ENCODE measurements around the gene ZNF423.

The ZNF423 gene

DNA sequence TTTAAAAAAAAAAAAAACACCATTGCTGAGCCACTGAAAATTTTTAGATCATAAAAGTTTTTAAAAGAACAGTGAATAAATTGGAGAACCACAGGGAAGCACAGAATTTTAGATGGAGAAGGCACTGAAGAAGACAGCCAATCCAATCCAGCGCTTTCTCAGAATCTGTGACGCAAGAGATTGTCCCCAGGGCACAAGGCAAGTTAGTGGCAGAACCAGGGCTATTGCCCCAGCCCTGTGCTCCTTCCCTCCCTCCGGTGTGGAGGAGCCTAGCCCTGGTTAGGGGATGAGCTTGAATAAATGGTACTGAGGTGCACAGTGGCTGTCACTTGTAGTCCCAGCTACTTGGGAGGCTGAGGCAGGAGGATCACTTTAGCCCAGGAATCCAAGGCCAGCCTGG is 108.3 kb downstream of the ZNF423 start:
- DNase-seq: no peak

DNA sequence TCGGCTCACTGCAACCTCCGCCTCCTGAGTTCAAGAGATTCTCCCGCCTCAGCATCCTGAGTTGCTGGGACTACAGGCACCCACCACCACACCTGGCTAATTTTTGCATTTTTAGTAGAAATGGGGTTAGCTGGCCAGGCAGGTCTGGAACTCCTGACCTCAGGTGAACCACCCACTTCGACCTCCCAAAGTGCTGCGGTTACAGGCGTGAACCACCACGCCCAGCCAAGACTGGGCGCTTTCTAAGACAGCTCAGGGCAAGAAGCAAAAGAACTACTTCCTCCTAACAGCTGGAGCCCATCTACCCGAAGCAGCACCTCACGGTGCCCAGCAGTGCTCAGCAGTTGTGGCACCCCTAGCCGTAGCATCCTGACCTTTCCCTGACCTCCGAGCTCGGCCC is 109.4 kb downstream of the ZNF423 start:
- DNase-seq: no peak

DNA sequence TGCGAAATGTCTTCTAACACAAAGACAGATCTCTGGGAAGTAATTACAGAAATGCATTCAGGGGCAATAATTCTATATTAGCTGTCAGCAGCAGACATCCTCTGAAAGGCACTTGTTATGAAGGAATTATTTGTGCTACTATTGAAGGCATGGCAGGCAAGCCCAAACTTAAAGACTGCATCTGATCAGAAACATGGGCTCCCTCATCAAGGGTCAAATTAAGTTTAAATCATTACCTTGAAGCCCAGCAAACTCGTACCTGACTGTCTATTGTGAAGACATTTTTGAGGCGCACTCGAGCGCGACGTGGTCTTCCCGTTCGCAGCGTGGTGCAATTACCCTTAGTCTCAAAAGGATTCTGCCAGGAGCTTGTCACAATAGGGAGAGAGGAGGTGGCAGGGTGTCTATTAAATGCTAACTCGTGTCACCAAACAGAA is 110.6 kb downstream of the ZNF423 start:
- DNase-seq: no peak

DNA sequence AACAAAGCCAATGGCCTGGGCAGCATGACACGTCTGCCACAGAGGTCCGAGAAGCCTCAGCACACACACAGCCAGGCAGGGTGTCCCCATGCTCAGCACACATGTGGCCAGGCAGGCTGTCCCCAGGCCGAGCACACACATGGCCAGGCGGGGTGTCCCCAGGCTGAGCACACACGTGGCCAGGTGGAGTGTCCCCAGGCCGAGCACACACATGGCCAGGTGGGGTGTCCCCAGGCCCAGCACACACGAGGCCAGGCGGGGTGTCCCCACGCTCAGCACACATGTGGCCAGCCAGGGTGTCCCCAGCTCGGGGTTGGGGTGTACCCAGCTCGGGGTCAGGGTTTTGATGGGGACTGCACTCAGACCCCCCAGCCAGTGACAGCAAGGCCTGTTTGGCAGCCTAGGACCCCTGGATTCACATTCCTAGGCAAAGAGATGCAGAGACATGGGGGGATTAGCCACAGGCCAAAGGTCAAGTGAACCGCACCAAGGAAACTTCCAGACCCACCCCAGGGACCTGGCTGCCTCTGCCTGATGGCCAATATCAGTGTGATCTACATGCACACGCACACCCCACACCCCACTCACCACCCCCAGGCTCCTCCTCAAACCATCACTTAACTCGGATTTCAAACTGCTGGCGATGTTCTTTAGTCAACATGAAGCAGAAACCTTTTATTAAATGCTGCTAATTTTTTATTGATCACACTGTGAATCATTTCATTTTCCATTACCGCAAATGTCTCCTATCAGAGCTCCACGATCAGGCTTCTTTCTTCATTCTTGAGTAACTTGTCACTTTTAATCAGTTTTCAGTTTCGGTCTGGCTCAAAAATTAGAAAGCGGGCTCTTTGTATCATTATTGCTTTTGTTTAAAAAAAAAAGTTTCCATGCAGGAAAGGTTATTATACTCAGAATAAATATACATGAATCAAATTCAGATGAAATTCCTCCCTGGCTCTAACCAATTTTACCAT is 111.4 kb downstream of the ZNF423 start:
- DNase-seq: no peak

DNA sequence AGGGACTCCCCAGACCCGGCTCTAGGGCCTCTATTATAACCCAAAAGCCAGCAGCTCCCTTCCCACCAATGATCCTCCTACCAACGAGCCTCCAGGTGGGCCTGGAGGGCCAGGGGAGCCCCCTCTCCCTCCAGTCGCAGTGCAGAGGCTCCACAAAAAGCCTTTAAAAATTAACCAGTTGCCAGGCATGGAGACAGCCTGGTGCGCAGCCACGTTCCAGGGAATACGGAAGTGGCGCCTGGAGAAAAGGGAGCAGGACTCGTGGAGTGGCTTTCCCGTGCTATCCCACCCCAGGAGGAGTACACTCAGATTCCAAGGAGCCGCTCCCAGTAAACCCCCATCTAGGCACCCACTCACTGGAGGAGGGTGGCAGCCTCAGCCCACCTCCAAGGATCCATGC is 112.3 kb downstream of the ZNF423 start:
- DNase-seq: no peak

DNA sequence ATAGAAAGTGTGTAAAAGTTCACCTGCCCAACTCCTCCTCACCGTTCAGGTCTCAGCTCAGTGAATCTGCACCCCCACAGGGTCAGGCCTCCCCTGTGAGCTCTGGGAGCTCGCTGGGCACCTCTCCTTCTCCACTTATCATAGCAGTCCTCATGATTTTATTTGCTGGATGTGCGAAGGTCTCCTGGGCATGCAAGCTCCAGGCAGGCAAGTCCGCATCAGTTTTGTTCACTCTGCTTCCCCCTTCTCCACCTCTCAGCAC is 112.8 kb downstream of the ZNF423 start:
- DNase-seq: no peak

DNA sequence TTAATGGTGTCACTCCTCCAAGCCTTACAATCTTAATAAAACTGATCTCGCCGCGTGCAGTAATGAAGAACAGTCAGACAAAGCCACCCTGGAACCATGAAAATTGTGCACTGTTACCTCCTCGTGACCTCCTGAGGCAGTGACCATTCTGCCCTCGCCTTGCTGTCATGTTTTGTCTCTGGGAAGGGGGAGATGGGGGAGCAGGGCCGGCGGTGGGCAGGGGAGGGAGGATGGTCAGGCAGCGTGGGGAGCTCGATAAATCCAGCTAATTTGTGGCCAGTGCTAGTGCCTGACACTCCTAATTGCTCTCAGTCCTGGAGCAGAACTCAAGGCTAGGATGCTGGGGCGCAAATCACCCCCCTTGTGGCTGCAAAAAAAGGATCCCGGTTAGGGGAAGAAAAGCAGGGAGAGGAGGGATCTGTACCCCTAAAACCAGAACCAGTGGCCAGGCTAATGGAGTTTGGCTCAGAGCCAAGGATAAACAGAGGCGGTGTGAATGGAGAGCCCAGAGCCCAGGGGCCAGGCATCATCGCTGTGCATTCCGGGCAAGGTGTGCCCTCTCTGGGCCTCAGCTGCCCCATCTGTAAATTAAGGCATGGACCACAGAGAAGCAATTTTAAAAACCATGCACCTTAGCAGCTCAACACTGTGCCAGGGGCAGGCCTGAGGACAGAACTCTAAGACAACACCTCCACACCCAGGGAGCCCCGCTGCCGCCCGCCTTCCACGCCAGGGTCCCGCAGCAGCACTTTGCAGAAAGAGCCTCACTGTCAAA is 113.3 kb downstream of the ZNF423 start:
- DNase-seq: no peak

DNA sequence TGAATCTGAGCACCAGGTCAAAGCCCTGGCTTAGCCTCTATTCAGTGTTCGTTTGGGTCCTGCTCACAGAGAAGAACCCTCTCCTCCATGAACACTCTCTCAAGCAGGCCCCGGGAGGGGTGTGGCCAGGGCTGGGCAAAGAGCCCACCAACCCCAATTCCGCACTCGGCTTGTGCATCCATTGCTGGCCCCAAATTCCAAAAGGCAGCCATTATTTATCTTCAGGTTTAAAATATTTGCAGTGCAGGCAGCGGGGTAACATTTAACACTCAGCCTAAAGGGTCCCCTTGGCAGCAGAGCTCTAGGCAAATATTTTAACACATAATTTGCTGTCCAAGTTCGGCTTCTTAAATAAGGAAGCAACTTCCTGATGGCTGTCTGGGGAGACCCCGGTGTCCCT is 115.7 kb downstream of the ZNF423 start:
- no peak for DNase-seq

DNA sequence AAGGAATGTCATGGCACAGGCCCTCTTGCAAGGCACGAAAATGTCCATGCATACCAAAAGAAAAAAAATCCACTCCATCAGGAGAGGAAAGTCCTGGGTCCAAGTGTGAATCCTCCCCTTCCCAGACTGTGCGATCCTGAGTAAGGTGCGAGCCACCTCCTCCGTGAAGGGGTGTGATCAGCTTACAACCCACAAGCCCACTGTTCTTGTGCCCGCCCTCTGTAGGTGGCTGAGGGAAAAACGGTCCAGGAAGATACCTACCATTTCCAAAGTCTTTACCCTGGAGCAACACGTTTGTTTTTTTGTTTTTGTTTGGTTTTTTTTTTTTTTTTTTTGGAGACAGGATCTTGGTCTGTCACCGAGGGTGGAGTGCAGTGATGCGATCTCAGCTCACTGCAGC is 116.5 kb downstream of the ZNF423 start:
- DNase-seq: no peak

DNA sequence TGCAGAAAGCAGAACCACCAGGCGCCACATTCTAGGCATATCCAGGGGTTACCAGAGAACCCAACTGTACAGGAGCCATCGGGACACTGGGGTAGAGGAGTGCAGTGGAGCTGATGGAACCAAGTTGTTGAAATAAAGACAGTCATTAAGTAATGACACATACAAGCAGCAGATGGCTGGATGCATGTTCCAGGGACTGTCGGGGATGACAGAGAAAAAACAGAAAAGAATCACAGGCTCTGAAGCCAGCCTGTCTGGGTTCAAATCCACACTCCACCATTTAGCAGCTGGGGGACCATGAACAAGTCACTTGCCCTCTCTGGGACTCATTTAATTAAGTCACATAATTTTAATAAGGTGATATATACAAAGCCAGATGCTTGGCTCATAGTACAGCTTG is 117.1 kb downstream of the ZNF423 start:
- DNase-seq: peak; percentile 61

DNA sequence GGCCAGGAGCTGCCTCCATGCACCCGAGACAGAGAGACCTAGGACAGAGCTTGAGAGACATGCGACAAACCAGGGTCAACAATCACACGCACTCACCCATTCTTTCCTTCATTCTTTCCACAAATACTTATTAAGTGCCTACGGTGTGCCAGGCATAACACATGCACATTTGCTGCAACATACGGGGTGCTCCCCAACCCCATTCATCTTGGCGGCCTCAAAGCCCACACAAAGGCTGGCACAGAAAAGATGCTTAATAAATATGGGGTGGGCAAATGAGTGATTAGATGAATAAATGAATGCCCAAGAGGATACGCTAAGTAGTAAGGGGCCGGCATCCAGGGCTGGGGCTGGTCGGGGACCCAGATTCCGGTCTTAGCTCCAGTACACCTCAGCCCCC is 117.9 kb downstream of the ZNF423 start:
- no peak for DNase-seq

DNA sequence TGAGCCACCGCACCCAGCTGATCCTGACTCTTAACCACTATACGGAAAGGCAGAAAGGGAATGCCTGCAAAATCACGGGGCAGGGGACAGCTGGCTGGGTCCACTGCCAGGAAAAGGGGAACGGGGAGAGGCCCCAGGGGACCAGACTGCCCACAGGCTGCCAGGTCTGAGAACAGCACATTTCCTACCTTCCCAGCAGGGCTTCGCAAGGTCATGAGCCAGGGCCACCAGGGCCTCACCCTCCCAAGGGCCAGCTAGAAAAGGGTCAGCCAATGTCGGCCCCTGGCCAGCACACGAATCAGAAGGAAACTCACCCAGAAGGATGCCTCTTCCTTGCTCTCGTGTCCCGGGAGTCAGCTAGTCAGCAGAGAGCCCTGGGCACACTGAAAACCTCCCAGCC is 118.4 kb downstream of the ZNF423 start:
- DNase-seq: peak; percentile 8

DNA sequence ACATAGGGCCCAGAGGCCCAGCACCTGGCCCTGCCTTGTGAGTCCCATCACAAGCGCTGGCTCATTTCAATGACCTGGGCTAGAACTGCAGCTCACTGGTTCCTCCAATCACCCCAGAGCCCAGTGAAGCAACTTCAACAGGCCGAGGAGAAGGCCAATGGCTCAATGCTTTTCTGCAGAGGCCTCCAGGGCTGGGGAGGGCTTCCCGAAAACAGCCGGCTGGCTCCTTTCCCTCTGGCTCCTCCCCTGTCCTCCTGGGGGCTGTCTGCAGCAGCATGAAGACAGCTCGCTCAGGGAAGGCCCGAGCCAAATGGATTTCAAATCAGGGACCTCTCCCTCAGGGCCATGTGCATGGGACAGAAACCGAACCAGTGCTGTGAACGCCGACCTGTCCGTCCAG is 121.6 kb downstream of the ZNF423 start:
- no peak for DNase-seq

DNA sequence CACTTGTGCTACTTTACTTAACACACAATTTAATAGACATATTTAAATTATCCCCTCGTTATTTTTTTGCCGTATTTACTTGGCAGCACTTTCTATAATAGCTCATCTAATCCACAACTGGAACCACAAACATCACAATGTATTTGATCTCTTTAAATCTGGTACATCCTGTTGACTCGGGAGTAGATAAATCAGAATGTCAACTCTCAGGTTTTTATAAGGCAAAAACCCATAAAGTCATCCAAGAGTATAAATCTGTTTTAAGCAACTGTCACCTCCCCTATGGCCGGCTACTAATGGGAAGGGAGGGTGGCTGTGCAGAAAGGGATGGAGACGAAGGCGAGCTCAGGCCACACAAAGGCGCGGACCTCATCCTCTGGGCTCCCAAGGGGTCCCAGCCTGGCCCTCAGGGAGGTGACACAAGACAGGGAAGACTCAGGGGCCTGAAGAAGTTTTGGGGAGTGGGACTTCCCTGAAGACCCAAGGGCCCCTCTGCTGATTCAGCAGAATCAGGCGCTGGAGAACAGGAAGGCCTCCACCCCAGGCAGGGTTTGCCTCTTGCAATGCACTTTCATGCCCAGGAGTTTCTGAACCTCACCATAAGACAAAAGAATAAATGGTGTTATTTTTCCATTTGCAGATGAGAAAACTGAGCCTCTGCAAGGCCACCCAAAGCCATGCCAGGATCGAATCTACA is 122.5 kb downstream of the ZNF423 start:
- no peak for DNase-seq

DNA sequence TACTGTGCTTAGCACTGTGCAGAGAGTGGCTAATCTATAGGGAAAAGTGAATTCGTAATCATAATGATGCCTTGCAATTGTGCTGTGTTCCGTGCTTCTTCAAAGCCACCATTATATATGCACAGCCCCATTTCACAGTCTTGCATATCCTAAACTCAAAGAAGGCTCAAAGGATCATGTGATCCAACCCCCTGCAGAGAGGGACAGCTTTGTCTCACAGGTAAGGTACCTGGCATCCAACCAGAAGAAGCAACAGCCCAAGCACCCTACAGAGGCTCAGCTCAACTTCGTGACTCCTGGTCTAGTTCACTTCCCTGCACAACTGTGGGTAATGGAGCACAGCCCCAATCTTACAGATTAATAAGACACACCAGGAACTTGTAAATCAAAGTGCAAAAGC is 124.0 kb downstream of the ZNF423 start:
- DNase-seq: no peak

DNA sequence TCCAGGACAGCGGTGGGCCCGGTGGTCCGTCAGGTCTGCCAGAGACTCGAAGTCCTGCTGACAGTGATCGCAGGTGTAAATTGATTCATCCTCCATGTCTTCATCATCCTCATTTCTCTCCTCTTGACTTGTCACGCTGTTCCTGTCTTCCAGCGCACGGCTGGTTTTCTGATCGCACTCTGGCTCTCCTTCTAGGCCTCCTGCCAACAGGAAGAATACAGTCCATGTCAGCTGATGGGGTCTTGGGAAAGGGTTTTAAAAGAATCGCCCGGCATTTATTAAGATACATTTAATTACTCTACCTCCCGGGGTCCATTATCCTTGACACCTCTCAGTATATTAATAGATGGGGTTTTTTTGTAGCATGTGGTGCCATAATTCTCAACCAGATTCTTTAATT is 125.1 kb downstream of the ZNF423 start:
- no peak for DNase-seq

DNA sequence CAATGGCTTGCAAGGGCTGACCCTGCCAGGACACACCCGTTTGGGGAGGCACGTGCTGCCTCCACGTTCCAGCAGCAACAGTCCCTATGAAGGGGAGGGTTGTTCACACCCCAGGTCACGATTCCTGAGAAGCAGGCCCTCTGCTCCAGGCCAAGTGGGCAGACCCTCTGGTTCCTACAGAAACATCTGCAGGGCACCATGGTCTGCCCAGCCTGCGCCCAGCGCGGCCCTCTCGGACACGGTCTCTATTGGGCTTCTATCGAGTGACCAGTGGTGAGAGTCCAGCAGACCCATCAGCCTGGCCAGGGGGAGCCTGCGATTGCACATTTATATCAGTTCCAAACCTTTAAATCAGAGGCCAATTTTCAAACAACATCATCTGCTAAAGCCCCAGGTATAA is 128.3 kb downstream of the ZNF423 start:
- no peak for DNase-seq

DNA sequence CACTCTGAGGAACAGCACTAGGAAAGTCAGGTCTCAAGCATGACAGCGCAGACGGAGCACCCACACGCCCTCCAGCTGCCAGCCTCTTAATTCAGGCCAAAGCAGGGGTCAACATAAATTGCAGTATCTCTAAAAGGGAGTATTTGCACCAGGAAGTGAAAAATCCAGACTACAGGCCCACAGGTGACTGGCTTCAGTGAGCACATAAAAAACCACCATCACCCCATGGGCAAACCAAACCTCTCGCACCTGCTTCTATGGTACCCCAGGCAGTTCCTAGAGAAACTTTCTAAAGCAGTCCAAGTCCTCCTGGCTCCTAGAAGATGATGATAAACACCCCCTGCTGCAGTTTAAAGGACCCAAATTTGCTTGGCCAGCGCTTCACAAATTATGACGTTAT is 129.8 kb downstream of the ZNF423 start:
- DNase-seq: no peak

DNA sequence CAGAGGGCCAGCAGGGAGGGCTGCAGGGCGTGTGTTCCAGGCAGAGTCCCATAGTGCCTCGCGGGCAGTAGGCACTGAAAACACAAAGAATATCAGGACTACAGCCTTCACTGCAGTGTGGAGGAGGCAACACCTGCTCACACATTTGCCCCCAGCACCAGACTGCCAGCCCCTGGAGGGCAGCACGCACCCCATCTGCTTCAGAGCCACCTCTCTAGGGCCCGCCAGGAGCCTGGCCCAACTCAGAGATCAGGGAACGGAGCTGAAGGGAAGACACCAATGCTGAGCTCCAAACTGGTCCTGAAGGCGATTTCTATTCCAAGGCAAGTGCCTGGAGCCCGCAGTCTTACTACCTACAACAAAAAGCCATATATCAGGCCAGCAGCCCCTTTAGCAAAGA is 130.3 kb downstream of the ZNF423 start:
- DNase-seq: peak; percentile 49

DNA sequence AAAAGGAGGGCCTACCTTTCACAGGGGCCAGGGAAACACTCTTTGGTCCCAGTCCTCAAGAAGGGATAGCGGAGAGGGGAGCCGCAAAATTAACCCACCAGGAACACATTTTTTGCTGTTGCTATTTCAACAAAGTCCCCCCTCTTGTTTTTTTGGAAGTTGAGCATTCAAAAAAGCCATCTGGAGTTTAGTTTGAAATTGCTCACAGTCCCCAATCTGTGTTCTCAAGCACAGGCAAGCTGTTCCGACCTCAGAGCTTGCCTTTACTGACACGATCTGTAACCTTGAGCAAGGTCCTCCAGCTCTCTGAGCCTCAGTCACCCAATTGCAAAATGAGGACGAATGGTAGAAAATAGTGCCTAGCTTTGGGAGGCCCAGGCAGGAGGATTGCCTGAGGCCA is 131.1 kb downstream of the ZNF423 start:
- DNase-seq: peak; percentile 79

DNA sequence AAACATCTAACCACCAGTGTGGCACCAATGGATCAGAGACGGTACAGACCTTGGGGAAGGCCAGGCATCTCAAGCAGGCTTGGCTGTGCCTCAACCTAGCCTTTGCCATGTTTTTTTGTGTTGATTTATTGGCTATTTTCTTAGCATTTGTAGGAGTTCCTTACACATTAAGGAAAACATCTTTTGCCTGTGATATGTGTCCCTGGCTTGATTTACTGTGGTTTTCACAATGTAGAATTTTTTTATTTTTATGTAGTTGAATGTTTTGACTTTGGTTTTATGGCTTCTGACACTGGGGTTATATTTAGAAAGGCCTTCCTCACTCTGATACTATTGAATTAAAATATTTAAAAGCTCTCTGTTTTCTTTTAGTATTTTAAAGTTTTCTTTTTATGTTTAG is 132.6 kb downstream of the ZNF423 start:
- no peak for DNase-seq

DNA sequence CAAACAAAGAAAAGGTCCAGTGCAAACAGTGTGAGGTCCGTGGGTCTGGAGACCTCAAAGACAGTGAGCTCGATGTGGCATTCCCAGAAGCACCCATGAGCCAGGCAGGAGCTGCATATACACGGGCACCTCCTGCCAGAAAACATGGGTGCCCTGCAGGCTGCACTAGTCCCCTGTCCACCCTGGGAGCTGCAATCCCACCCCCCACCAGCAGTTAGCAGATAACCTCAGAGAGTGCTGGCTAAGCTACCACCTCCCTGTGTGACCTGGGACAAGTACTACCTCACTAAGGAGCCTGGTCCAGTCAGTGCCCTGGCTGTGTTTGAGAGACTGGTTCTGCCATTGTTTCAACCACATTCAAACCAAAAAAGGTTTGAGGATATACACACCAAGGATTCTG is 135.7 kb downstream of the ZNF423 start:
- DNase-seq: no peak

DNA sequence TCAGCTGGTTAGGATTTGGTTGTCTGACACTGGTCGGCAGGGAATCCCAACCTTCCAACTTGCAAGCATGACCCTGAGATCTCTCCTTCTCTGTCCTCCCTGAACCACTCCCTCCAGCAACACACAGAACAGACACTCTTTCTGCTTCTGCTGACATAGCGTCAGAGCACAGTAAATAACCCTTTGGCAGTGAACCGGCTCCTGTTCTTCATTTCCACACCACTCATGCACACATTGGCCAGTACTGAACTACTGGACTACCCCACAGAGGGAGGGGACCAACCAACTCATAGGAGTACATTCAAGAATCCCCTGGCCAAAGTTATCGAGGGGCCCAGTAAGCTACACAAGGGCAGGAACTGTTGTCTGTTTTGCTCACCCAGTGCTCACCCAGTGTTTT is 138.2 kb downstream of the ZNF423 start:
- DNase-seq: no peak
